Measurements from ENCODE around the gene SOX5. TPM values are rescaled to one million over a fixed set of nuclear protein-coding genes. Genes with fewer than 3 reads are reported as not detected.

The SOX5 gene
- total and polyA plus RNA-seq, 2 experiments from 2014 or later = 1.0 to 4.7 TPM

DNA sequence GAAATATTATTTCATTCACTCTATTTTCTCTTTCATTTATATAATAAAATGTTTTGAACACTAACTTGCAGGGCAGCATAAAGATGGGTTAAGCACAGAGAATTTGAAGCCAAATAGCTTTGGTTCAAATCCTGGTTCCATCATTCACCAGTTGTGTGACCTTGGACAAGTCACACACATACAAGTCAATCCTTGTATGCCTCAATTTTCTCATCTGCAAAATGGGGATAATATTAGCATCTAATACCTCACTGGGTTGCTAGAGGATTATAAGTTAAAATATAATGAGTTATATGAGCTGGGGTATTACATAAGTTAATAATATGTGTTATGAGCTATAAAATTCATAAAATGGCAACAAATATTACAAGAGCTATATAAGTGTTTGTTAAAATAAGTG lies 94.9 kb downstream of the SOX5 start:
- Histone ChIP-seq H3K4me2 (no peak overlapping the region), H3K4me3 (no peak overlapping the region), H3K27ac (ENCODE audit: low read depth) (no peak overlapping the region), H3K27me3 (ENCODE audit: insufficient read depth) (no peaks in the 10 kb centered on the region), H3K36me3 (ENCODE audit: insufficient read depth) (no peaks in the 10 kb centered on the region), H3K9me2 (ENCODE audit: insufficient read depth) (peaks cover 2% of the 10 kb centered on the region; the same call in 1 of the 2 replicates), H4K20me1 (replicated peaks; ENCODE audit: insufficient read depth) (no peaks in the 10 kb centered on the region), H3K4me1 (ENCODE audit: insufficient read depth) (0 out of 2 replicates have a peak, but pooled peaks cover 3% of the 10 kb centered on the region), H3K79me2 (replicated peaks; ENCODE audit: insufficient read depth) (no peaks in the 10 kb centered on the region), H2AFZ (no peak overlapping the region), H3F3A (replicated peaks; ENCODE audit: low read depth) (no peaks in the 10 kb centered on the region)
- DNase-seq (ENCODE audit: low spot score) (no peak), ATAC-seq (no peak)
- Mint-ChIP-seq H3K36me3 (ENCODE audit: low read depth) (peaks cover 11% of the 10 kb centered on the region), H3K4me1 (peaks cover 6% of the 10 kb centered on the region; the same call in 2 of the 3 replicates), H3K4me3 (no peak overlapping the region), H3K9me3 (peaks cover 12% of the 10 kb centered on the region), H3K27me3 (ENCODE audit: insufficient read depth, low read depth, poor library complexity) (no peaks in the 10 kb centered on the region), H3K27ac (no peak overlapping the region)
- TF ChIP-seq, protein P1, sequence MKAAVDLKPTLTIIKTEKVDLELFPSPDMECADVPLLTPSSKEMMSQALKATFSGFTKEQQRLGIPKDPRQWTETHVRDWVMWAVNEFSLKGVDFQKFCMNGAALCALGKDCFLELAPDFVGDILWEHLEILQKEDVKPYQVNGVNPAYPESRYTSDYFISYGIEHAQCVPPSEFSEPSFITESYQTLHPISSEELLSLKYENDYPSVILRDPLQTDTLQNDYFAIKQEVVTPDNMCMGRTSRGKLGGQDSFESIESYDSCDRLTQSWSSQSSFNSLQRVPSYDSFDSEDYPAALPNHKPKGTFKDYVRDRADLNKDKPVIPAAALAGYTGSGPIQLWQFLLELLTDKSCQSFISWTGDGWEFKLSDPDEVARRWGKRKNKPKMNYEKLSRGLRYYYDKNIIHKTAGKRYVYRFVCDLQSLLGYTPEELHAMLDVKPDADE (IDR thresholded peaks at IDR 0.05) = no peak
- no peak for TF ChIP-seq JUNB (IDR thresholded peaks at IDR 0.05; ENCODE audit: unreplicated experiment)

DNA sequence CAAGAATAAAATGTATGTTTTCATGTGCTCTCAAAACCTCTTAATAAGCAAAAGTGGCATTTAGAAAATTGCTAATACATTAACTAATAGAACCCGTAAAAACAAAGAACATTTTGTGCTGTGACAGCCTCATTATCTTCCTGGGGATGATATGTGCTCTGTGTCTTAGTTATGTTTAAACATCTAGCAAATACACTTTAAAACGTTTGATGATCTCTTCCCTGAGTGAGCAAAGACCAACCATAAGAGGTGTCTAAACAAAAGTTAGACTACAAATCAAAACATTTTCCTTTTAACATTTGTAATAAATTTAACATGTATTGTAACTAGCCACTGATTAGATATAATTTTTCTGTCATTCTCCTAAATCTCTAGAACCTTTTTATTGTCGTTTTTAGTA lies 95.8 kb downstream of the SOX5 start:
- H3F3A ChIP-seq (replicated peaks; ENCODE audit: low read depth) = no peaks in the 10 kb centered on the region
- H3K79me2 ChIP-seq (replicated peaks; ENCODE audit: insufficient read depth) = no peaks in the 10 kb centered on the region
- Mint-ChIP-seq H3K4me1 (peaks cover 6% of the 10 kb centered on the region; the same call in 2 of the 3 replicates), H3K27ac (no peak overlapping the region; the same call in 1 of the 2 replicates), H3K9me3 (peaks cover 5% of the 10 kb centered on the region; the same call in 2 of the 3 replicates), H3K36me3 (ENCODE audit: low read depth) (peaks cover 6% of the 10 kb centered on the region; the same call in 2 of the 3 replicates), H3K4me3 (no peak overlapping the region), H3K27me3 (ENCODE audit: insufficient read depth, low read depth, poor library complexity) (no peaks in the 10 kb centered on the region)
- ATAC-seq (no peak), DNase-seq (ENCODE audit: low spot score) (no peak)
- H4K20me1 ChIP-seq (replicated peaks; ENCODE audit: insufficient read depth) = no peaks in the 10 kb centered on the region
- 0 out of 2 replicates have a peak, but pooled peaks cover 3% of the 10 kb centered on the region for H3K4me1 ChIP-seq (ENCODE audit: insufficient read depth)
- H3K27ac ChIP-seq (ENCODE audit: low read depth) = no peak overlapping the region
- no peak overlapping the region for H2AFZ ChIP-seq
- no peak overlapping the region for H3K4me3 ChIP-seq
- H3K4me2 ChIP-seq = no peak overlapping the region
- H3K27me3 ChIP-seq (ENCODE audit: insufficient read depth) = no peaks in the 10 kb centered on the region
- H3K36me3 ChIP-seq (ENCODE audit: insufficient read depth) = no peaks in the 10 kb centered on the region
- peaks cover 2% of the 10 kb centered on the region; the same call in 1 of the 2 replicates for H3K9me2 ChIP-seq (ENCODE audit: insufficient read depth)
- no peak for TF ChIP-seq ZNF331 (CRISPR knock-in tag; IDR thresholded peaks at IDR 0.05; ENCODE audit: low read depth)
- TF ChIP-seq JUNB (IDR thresholded peaks at IDR 0.05; ENCODE audit: unreplicated experiment) = no peak
- no peak for TF ChIP-seq EZH2phosphoT487 (IDR thresholded peaks at IDR 0.05; ENCODE audit: unreplicated experiment)
- TF ChIP-seq, protein P2, sequence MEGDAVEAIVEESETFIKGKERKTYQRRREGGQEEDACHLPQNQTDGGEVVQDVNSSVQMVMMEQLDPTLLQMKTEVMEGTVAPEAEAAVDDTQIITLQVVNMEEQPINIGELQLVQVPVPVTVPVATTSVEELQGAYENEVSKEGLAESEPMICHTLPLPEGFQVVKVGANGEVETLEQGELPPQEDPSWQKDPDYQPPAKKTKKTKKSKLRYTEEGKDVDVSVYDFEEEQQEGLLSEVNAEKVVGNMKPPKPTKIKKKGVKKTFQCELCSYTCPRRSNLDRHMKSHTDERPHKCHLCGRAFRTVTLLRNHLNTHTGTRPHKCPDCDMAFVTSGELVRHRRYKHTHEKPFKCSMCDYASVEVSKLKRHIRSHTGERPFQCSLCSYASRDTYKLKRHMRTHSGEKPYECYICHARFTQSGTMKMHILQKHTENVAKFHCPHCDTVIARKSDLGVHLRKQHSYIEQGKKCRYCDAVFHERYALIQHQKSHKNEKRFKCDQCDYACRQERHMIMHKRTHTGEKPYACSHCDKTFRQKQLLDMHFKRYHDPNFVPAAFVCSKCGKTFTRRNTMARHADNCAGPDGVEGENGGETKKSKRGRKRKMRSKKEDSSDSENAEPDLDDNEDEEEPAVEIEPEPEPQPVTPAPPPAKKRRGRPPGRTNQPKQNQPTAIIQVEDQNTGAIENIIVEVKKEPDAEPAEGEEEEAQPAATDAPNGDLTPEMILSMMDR (conservative IDR thresholded peaks at IDR 0.05; ENCODE audit: low read depth in 2 of 2) = no peak
- no peak for TF ChIP-seq ZNF114 (CRISPR knock-in tag; IDR thresholded peaks at IDR 0.05)
- TF ChIP-seq CREB1 (CRISPR knock-in tag; IDR thresholded peaks at IDR 0.05; ENCODE audit: low read depth) = no peak
- TF ChIP-seq EZH2 (IDR thresholded peaks at IDR 0.05; ENCODE audit: low read depth, unreplicated experiment) = no peak
- no peak for TF ChIP-seq STAT1 (IDR thresholded peaks at IDR 0.05; ENCODE audit: unreplicated experiment)
- TF ChIP-seq NANOG (IDR thresholded peaks at IDR 0.05; ENCODE audit: borderline replicate concordance) = no peak
- TF ChIP-seq, protein P3, sequence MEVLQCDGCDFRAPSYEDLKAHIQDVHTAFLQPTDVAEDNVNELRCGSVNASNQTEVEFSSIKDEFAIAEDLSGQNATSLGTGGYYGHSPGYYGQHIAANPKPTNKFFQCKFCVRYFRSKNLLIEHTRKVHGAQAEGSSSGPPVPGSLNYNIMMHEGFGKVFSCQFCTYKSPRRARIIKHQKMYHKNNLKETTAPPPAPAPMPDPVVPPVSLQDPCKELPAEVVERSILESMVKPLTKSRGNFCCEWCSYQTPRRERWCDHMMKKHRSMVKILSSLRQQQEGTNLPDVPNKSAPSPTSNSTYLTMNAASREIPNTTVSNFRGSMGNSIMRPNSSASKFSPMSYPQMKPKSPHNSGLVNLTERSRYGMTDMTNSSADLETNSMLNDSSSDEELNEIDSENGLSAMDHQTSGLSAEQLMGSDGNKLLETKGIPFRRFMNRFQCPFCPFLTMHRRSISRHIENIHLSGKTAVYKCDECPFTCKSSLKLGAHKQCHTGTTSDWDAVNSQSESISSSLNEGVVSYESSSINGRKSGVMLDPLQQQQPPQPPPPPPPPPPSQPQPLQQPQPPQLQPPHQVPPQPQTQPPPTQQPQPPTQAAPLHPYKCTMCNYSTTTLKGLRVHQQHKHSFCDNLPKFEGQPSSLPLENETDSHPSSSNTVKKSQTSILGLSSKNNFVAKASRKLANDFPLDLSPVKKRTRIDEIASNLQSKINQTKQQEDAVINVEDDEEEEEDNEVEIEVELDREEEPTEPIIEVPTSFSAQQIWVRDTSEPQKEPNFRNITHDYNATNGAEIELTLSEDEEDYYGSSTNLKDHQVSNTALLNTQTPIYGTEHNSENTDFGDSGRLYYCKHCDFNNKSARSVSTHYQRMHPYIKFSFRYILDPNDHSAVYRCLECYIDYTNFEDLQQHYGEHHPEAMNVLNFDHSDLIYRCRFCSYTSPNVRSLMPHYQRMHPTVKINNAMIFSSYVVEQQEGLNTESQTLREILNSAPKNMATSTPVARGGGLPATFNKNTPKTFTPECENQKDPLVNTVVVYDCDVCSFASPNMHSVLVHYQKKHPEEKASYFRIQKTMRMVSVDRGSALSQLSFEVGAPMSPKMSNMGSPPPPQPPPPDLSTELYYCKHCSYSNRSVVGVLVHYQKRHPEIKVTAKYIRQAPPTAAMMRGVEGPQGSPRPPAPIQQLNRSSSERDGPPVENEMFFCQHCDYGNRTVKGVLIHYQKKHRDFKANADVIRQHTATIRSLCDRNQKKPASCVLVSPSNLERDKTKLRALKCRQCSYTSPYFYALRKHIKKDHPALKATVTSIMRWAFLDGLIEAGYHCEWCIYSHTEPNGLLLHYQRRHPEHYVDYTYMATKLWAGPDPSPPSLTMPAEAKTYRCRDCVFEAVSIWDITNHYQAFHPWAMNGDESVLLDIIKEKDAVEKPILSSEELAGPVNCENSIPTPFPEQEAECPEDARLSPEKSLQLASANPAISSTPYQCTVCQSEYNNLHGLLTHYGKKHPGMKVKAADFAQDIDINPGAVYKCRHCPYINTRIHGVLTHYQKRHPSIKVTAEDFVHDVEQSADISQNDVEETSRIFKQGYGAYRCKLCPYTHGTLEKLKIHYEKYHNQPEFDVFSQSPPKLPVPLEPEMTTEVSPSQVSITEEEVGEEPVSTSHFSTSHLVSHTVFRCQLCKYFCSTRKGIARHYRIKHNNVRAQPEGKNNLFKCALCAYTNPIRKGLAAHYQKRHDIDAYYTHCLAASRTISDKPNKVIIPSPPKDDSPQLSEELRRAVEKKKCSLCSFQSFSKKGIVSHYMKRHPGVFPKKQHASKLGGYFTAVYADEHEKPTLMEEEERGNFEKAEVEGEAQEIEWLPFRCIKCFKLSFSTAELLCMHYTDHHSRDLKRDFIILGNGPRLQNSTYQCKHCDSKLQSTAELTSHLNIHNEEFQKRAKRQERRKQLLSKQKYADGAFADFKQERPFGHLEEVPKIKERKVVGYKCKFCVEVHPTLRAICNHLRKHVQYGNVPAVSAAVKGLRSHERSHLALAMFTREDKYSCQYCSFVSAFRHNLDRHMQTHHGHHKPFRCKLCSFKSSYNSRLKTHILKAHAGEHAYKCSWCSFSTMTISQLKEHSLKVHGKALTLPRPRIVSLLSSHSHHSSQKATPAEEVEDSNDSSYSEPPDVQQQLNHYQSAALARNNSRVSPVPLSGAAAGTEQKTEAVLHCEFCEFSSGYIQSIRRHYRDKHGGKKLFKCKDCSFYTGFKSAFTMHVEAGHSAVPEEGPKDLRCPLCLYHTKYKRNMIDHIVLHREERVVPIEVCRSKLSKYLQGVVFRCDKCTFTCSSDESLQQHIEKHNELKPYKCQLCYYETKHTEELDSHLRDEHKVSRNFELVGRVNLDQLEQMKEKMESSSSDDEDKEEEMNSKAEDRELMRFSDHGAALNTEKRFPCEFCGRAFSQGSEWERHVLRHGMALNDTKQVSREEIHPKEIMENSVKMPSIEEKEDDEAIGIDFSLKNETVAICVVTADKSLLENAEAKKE (CRISPR knock-in tag; IDR thresholded peaks at IDR 0.05) = no peak
